Ishikawa (cell line): Measurements from ENCODE around the gene CLIC4.

ENCODE experiments used
- CEBPB ChIP-seq: IDR thresholded peaks from 2 replicates; pipeline ENCODE4 v1.6.1; 2012
- CREB1 ChIP-seq: IDR thresholded peaks from 2 replicates; pipeline ENCODE4 v1.6.1; 2012; ENCODE audit warnings: low read depth
- EGR1 ChIP-seq: IDR thresholded peaks from 2 replicates; pipeline ENCODE4 v1.6.1; 2012
- EP300 ChIP-seq: IDR thresholded peaks from 2 replicates; pipeline ENCODE4 v1.6.1; 2012; ENCODE audit warnings: borderline replicate concordance
- FOXM1 ChIP-seq: IDR thresholded peaks from 2 replicates; pipeline ENCODE4 v1.6.1; 2012; ENCODE audit warnings: low read depth, borderline replicate concordance
- NFIC ChIP-seq: IDR thresholded peaks from 2 replicates; pipeline ENCODE4 v1.6.1; 2012
- RAD21 ChIP-seq: IDR thresholded peaks from 2 replicates; pipeline ENCODE4 v1.6.1; 2012; ENCODE audit warnings: low read depth
- TAF1 ChIP-seq: IDR thresholded peaks from 2 replicates; pipeline ENCODE4 v1.6.1; 2012; ENCODE audit warnings: low read depth, mild to moderate bottlenecking
- TCF12 ChIP-seq: IDR thresholded peaks from 2 replicates; pipeline ENCODE4 v1.6.1; 2012; ENCODE audit warnings: low read depth
- ZBTB7A ChIP-seq: IDR thresholded peaks from 2 replicates; pipeline ENCODE4 v1.6.1; 2012; ENCODE audit warnings: low read depth
- TF ChIP-seq, protein P1 (sequence below): IDR thresholded peaks from 2 replicates; pipeline ENCODE4 v1.6.1; 2012; ENCODE audit warnings: low read depth, mild to moderate bottlenecking

DNA sequence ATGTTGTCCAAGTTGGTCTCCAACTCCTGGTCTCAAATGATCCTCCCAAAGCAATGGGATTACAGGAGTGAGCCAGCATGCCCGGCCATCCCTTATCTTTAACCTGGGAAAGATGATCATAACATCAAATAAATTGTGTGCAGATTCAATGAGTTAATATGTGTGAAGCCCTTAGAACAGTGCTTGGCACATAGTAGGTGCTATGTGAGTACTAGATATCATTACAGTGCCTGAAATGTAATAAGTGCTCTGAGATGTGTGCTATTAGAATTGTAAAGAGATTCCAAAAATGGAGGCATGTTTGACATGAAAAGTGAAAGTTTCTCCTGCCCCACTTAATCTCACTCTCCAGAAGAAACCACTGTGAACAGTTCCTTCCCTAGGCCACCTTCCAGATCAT lies 113.0 kb downstream of the CLIC4 start:
- TF ChIP-seq EP300 (no peak), FOXM1 (no peak), CEBPB (no peak), TCF12 (no peak), EGR1 (no peak), TAF1 (no peak), CREB1 (no peak), NFIC (no peak), RAD21 (no peak), ZBTB7A (no peak)
- TF ChIP-seq, protein P1, sequence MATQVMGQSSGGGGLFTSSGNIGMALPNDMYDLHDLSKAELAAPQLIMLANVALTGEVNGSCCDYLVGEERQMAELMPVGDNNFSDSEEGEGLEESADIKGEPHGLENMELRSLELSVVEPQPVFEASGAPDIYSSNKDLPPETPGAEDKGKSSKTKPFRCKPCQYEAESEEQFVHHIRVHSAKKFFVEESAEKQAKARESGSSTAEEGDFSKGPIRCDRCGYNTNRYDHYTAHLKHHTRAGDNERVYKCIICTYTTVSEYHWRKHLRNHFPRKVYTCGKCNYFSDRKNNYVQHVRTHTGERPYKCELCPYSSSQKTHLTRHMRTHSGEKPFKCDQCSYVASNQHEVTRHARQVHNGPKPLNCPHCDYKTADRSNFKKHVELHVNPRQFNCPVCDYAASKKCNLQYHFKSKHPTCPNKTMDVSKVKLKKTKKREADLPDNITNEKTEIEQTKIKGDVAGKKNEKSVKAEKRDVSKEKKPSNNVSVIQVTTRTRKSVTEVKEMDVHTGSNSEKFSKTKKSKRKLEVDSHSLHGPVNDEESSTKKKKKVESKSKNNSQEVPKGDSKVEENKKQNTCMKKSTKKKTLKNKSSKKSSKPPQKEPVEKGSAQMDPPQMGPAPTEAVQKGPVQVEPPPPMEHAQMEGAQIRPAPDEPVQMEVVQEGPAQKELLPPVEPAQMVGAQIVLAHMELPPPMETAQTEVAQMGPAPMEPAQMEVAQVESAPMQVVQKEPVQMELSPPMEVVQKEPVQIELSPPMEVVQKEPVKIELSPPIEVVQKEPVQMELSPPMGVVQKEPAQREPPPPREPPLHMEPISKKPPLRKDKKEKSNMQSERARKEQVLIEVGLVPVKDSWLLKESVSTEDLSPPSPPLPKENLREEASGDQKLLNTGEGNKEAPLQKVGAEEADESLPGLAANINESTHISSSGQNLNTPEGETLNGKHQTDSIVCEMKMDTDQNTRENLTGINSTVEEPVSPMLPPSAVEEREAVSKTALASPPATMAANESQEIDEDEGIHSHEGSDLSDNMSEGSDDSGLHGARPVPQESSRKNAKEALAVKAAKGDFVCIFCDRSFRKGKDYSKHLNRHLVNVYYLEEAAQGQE: no peak
